ENCODE data around the gene CSGALNACT2.
"Not testable (repeated sequence)": the region's sequence is repeated elsewhere in the genome, so short reads cannot be mapped to it uniquely, and the experiment has no call there.

CSGALNACT2 gene

DNA sequence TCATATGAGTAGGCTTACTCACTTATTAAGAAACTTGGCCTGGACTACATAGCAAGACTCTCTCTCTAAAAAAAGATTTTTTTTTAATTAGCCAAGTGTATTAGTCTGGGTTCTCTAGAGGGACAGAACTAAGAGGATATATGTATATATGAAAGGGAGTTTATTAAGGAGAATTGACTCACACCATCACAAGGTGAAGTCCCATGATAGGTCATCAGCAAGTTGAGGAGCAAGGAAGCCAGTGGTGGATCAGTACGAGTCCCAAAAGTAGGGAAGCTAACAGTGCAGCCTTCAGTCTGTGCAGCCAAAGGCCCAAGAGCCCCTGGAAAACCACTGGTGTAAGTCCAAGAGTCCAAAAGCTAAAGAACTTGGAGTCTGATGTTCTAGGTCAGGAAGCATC is 7.7 kb downstream of the CSGALNACT2 start:
- not testable (repeated sequence) for DNase-seq

- no peak for DNase-seq
Measured at GRCh38 chr10:43151371-43151770, 13.1 kb downstream of the CSGALNACT2 start.

- DNase-seq = no peak
Measured at GRCh38 chr10:43153901-43154300, 15.7 kb downstream of the CSGALNACT2 start.

GRCh38 chr10:43155221-43155620 is 17.0 kb downstream of the CSGALNACT2 start:
- DNase-seq = no peak

DNA sequence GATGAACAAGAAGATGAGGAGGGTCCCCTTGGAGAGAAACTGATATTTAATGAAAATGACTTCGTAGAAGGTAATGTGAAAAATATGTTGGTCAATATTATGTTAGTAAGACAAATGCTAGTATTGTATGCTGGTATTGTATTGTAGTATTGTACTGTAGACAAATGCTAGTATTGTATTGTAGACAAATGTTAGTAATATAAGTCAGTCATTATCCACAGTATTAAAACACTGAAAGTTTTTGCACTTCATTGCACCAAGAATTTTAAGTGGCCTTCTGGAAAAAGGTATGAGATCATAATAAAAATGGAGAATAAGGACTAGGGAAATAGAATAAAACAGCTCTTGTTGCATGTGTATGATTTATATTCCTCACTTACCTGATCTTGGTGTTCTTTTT is 17.5 kb downstream of the CSGALNACT2 start:
- DNase-seq = no peak

DNA sequence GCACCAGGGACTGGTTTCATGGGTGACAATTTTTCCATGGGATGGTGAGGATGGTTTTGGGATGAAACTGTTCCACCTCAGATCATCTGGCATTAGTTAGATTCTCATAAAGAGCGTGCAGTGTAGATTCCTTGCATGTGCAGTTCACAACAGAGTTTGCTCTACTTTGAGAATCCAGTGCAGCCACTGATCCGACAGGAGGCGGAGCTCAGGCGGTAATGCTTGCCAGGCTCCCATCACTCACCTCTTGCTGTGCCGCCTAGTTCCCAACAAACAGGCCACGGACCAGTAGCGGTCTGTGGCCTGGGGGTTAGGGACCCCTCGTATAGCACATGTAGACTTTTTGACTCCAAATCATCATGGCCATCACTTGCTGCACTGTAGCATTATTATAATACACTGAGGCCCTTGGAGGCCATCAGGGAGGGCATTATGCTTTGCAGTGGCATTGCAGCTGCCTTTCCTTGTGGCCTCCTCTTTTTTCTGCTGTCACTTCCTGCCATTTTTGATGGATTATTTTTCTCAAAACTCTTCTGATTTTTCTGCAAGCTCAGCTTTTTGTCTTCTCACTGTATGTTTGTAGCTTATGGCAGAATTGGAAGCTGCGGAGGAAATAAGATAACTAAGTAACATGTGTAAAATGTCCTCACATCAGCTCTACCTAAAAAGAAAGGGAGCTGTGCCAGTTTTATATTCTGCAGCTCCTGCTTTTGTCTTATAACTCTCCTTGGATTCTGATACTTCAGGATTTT is 18.5 kb downstream of the CSGALNACT2 start:
- no peak for DNase-seq

DNA sequence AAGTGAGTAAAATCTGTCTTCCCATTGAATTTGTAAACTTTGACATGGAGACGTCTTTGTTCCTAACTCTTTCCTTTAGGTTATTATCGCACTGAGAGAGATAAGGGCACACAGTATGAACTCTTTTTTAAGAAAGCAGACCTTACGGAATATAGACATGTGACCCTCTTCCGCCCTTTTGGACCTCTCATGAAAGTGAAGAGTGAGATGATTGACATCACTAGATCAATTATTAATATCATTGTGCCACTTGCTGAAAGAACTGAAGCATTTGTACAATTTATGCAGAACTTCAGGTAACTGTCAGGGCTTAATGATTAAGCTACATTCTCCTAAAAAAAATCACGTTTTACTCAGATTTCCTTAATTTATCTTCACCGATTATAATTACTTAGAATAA is 20.4 kb downstream of the CSGALNACT2 start:
- no peak for DNase-seq

DNA sequence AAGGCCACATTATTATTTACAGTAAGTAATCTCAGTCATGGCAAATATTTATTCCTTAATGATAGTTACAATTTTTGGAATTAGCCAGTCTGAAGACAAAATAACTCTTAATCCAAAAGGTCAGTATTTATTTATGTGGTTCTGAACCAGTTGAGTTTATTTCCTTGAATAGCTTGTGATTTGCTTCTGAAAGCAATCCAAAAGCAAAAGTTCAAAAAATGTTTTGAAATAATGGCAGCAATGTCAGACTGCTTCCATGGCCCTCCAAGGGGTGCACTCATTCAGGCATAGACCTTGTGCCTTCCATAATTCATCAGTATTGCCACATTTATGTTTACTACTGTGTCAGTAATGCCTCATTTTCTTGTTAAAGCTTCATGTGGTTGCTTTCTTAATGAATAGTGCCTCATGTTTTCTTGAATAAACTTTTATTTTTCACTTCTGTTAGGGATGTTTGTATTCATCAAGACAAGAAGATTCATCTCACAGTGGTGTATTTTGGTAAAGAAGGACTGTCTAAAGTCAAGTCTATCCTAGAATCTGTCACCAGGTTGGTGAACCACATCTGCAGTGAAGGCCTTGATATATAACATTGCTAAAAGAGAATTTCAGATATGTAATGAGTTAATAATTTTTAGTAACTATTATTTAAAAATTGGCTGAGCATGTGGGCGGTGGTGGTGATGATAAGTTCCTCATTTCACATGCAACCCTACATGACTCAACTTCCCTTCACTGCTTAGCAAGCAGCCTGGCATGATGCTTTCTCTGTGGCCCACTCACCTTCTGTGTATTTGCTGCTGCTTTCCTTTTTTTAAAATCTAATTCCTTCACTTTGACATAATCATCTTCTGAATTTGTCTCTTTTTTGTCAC is 22.0 kb downstream of the CSGALNACT2 start:
- peak; percentile 90 to 92 for DNase-seq

- peak in 1 of 2 donors; percentile 71 for DNase-seq
Measured at GRCh38 chr10:43160921-43161255, 22.6 kb downstream of the CSGALNACT2 start.

DNA sequence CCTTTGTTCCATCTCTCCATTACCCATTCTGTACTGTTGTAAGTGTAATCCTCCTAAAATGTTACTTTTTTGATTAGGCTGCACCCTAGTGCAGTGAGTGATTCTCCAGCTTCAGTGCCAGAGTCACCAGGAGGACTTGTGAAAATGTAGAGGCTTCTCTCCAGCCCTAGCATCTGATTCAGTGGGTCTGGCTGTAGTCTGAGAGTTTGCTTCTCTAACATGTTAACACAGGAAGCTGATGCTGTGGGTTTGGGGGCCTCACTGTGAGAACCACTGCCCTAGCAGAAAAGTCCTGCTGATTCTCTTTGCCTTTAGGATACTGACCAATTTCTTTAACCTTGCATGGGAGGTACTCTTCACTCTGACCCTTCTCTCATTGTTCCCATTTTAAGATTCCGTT is 24.4 kb downstream of the CSGALNACT2 start:
- DNase-seq = no peak

- no peak for DNase-seq
Measured at GRCh38 chr10:43166207-43166879, 28.1 kb downstream of the CSGALNACT2 start.

DNA sequence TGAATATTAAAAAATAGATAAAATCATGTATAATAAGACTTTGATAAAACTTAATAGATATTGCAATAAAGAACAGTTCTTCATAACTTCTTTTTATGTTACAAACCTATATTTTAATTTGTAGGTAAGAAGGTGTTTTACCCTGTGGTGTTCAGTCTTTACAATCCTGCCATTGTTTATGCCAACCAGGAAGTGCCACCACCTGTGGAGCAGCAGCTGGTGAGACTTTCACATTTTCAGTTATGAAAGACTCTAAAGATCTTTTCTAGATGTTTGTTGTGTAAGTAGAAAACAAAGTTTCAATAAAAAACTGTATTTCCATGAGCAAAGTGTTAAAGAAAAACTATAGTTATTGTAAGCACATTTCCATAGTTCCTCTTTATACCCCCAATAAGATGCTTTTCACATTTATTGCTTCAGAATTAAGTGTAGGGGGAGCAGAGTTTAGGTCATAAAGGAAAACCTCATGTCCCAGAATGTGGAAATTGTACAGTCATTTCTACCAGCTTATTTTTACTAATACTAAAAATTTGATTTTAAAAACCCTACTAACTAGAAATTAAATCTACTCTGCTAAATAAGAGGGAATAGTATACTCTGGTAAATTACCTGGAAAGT is 28.7 kb downstream of the CSGALNACT2 start:
- peak; percentile 65 to 81 for DNase-seq

DNA sequence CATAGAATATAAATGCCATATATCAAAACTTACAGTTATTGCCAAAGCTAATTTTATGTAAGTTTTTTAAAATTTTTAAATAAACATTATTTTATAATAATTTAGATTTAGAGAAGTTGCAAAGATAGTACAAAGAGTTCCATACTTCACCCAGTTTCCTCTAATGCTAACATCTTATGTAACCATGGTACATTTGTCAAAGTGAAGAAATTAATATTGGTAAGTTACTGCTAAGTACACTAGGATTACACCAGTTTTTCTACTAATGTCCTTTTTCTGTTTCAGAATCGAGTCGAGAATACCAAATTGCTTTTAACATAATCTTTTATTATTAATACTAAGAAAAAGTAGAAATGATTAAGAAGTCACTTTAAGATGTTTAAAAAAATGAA is 29.2 kb downstream of the CSGALNACT2 start:
- peak; percentile 58 to 62 for DNase-seq

GRCh38 chr10:43170491-43170890 is 32.2 kb downstream of the CSGALNACT2 start:
- no peak for DNase-seq

GRCh38 chr10:43172645-43173044 is 34.4 kb downstream of the CSGALNACT2 start:
- no peak for DNase-seq

GRCh38 chr10:43173120-43173519 is 34.9 kb downstream of the CSGALNACT2 start:
- DNase-seq = no peak

DNA sequence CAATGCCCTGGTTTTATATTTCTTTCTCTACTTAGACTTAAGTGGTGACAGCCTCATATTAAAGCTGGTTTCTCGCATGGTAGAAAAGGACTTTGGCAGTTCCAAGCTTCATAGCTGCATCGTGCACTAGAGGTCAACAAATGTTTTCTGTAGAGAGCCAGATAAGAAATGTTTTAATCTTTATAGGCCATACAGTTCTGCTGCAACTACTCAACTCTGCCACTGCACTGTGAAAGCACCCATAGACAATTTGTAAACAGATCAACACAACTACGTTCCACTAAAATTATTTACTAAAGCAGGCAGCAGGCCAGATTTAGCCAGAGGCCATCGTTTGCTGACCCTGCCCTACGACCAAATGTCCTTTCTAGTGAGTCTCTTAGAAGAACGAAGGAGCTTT is 36.7 kb downstream of the CSGALNACT2 start:
- DNase-seq = no peak

DNA sequence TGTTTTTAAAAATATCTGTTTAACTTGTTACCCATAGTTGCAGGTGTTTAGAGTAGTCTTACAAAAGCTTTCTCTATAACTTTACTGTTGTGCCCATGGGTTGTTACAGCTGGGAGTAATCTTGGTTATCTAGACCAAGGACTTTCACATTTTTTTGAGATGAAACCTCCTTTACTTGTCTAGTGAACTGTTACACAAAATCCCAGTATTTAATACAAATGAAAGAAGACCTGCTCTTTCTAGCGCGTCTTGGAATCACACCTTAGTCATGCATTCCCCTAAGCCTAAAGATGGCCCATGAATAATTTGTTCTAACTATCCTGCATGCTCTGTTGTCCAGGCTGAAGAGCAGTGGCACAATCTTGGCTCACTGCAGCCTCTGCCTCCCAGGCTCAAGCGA is 38.0 kb downstream of the CSGALNACT2 start:
- no peak for DNase-seq

DNA sequence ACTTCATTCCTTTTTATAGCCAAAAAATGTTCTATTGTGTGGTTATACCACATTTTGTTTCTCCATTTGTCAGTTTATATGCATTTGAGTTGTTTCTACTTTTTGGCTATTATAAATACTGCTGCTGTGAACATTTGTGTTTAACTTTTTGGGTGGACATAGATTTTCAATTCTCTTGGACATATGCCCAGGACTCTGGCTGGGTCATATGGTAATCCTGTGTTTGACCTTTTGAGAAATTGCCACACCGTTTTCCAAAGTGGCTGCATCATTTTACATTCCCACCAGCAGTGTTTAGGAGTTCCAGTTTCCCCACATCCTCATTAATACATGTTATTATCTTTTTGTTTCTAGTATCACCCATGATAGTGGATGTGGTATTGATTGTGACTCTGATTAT is 39.4 kb downstream of the CSGALNACT2 start:
- no peak for DNase-seq

DNA sequence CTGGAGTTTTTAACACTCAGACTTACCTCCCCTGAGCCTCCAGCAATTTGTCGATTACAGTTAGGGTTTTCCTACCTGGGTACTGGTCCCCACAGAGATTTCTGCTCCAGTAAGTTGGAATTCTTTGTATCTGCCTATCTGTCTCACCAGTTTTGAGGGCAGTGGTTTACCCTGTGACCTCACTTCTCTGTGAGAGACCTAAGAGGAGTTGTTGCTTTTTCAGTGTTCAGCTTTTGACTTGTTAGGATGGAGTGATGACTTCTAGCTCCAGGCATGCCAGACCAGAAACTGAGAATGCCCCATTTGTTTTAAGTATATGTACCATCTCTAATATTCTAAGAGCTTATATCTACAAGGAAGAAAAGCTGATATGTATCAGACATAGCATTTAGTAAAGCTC is 42.9 kb downstream of the CSGALNACT2 start:
- DNase-seq = no peak

- DNase-seq = not testable (repeated sequence)
Measured at GRCh38 chr10:43183764-43184163, 45.5 kb downstream of the CSGALNACT2 start.

DNA sequence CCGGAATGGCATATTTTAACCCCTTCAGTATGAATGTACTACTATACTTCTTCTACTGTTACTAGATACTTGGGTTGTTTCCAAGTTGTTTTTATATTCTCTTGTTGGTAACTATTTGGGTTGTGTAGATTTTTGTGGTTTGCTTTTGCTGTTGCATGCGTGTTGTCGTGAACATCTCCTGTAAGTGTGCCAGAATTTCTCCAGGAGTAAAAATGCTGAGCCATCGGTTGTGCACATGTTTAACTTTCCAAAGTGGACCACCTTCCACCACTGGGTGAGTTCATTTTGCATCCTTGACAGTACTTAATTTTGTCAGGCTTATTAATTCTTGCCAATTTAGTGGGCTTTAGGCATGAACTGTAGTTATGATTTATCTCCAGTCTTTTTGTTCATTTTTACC is 47.9 kb downstream of the CSGALNACT2 start:
- DNase-seq = no peak

GRCh38 chr10:43187213-43187612 is 49.0 kb downstream of the CSGALNACT2 start:
- no peak for DNase-seq

Data from inflammatory macrophage treated with lipopolysaccharide for 1 hour (primary cell).